ENCODE results near the gene PRAC2.

Gene PRAC2

GRCh38 chr17:48720266-48721008 lies 2.5 kb upstream of the PRAC2 start:
- no peak for DNase-seq

- no peak for DNase-seq
Observed at GRCh38 chr17:48721009-48721402, 2.0 kb upstream of the PRAC2 start.

- no peak for DNase-seq
Observed at GRCh38 chr17:48722201-48722907, 631 bp upstream of the PRAC2 start, which contains the start of gene PRAC1. Gene PRAC1 (minus strand): TSS chr17:48722518. CDS start chr17:48722392, 126 bp downstream.

GRCh38 chr17:48723423-48724250 lies 652 bp downstream of the PRAC2 start:
- DNase-seq = no peak

- DNase-seq = peak; percentile 87
Observed at GRCh38 chr17:48724251-48725003, 1.4 kb downstream of the PRAC2 start.

- DNase-seq = no peak
Observed at GRCh38 chr17:48725004-48725287, 2.0 kb downstream of the PRAC2 start.

GRCh38 chr17:48725288-48726064 lies 2.5 kb downstream of the PRAC2 start:
- no peak for DNase-seq

- no peak for DNase-seq
Observed at GRCh38 chr17:48726114-48726915, 3.3 kb downstream of the PRAC2 start.

GRCh38 chr17:48726916-48727286 lies 3.9 kb downstream of the PRAC2 start:
- DNase-seq = no peak

- no peak for DNase-seq
Observed at GRCh38 chr17:48727415-48728175, 4.6 kb downstream of the PRAC2 start.

- DNase-seq = no peak
Observed at GRCh38 chr17:48728232-48729231, 5.5 kb downstream of the PRAC2 start, which contains the start of gene HOXB13. Gene HOXB13 (minus strand): TSS chr17:48728750. CDS start chr17:48728593, 157 bp downstream.

- DNase-seq = no peak
Observed at GRCh38 chr17:48729335-48730239, 6.6 kb downstream of the PRAC2 start.

- DNase-seq = no peak
Observed at GRCh38 chr17:48730240-48730550, 7.2 kb downstream of the PRAC2 start.

- DNase-seq = no peak
Observed at GRCh38 chr17:48731355-48731754, 8.4 kb downstream of the PRAC2 start.

GRCh38 chr17:48732688-48733629 lies 10.0 kb downstream of the PRAC2 start:
- DNase-seq = no peak

GRCh38 chr17:48733632-48734328 lies 10.8 kb downstream of the PRAC2 start:
- DNase-seq = no peak

Measured in activated CD8-positive, alpha-beta memory T cell treated with anti-CD3 and anti-CD28 coated beads, Interleukin-2, amount 50 U/mL, for 48 hours (primary cell).